Psoas muscle (tissue), 8 donors: ENCODE data around the gene NR2C2AP. TPM values are rescaled to one million over a fixed set of nuclear protein-coding genes. Genes with fewer than 3 reads are reported as not detected.

ENCODE experiments used
- ATAC-seq, 4 donors: fragments of 200-7000 bp; cut with Tn5 transposase; one replicate each; pipeline ENCODE4 v1.9.1; 2020; ENCODE audit warnings: moderate library complexity in 3 of 4, mild to moderate bottlenecking in 2 of 4
- DNase-seq, 2 donors: peaks; one replicate each; pipeline ENCODE4 v3.0.0-alpha.2; 2020
- H3K27ac ChIP-seq: fragments of 200-600 bp; one replicate; pipeline ENCODE4 v1.8.0; 2022
- H3K27me3 ChIP-seq, 3 donors: fragments of 200-600 bp in 1 of 3; one replicate each; pipeline versions ENCODE4 v1.6.1 to v1.8.0; 2013 to 2022; ENCODE audit warnings: low read length in 2 of 3, mild to moderate bottlenecking in 2 of 3, moderate library complexity in 1 of 3; ENCODE audit not compliant: insufficient read depth in 3 of 3
- H3K36me3 ChIP-seq, 2 donors: fragments of 200-600 bp in 1 of 2; one replicate each; pipeline versions ENCODE4 v1.6.1 to v1.8.0; 2013 to 2022; ENCODE audit warnings: low read depth in 1 of 2, mild to moderate bottlenecking in 1 of 2, moderate library complexity in 1 of 2; ENCODE audit not compliant: insufficient read depth in 1 of 2
- H3K4me1 ChIP-seq: fragments of 200-600 bp; one replicate; pipeline ENCODE4 v1.8.0; 2022
- H3K4me3 ChIP-seq: fragments of 200-600 bp; one replicate; pipeline ENCODE4 v1.8.0; 2022; ENCODE audit warnings: mild to moderate bottlenecking
- H3K9me3 ChIP-seq: fragments of 200-600 bp; one replicate; pipeline ENCODE4 v1.8.0; 2022
- WGBS, 3 donors: extraction: QIAGEN DNeasy Blood & Tissue Kit; methylation state at CpG; one replicate each; pipeline versions ENCODE4 v1.1.6 to v1.1.7; 2013; 5-methylcytosine and 5-hydroxymethylcytosine counted together
- intact Hi-C, 2 donors: fragments of 100-400 bp; cut with DNase I; formaldehyde crosslinking; loops; one replicate each; pipeline versions ENCODE4 v1.11.0 to v1.14.2; 2022
- polyA plus RNA-seq, 3 donors: library from polyadenylated mRNA; stranded (reverse); fragments of 200-250 nt; gene quantifications; one replicate each; pipeline ENCODE4 v1.2.3, GENCODE V29; 2013
- total RNA-seq, 4 donors: library from RNA; stranded (reverse); fragmentation: NEBNext Ultra II Directional in 2 of 4; extraction: Animal tissue kit (Norgen Biotek cat#: 25700) in 2 of 4; gene quantifications; one replicate each; pipeline versions ENCODE4 v1.2.1 to v1.2.4, GENCODE V29; 2021 to 2023
- TF ChIP-seq, protein P1 (sequence below): fragments of 200-600 bp; IDR thresholded peaks from one replicate; pipeline ENCODE4 v1.8.0; 2022; ENCODE audit warnings: antibody characterized with exemption
- donor health status: healthy with polysubstance abuse.
- donor health status: DM: no; HTN: no; CAD: no; lungs with moderate emphysema.
- donor health status: Bipolar disorder and iron deficiency.
- donor health status: healthy.
- donor health status: DM: yes; HTN: yes; CAD: no.
- donor health status: DM: no; HTN: no; CAD: no.
- donor health status: DM: no; HTN: no; CAD: no.
- donor health status: DM: yes; HTN: yes; CAD: no.

NR2C2AP gene
- total and polyA plus RNA-seq, 7 donors = 7.5 to 44.4 (median 15.8) TPM

DNA sequence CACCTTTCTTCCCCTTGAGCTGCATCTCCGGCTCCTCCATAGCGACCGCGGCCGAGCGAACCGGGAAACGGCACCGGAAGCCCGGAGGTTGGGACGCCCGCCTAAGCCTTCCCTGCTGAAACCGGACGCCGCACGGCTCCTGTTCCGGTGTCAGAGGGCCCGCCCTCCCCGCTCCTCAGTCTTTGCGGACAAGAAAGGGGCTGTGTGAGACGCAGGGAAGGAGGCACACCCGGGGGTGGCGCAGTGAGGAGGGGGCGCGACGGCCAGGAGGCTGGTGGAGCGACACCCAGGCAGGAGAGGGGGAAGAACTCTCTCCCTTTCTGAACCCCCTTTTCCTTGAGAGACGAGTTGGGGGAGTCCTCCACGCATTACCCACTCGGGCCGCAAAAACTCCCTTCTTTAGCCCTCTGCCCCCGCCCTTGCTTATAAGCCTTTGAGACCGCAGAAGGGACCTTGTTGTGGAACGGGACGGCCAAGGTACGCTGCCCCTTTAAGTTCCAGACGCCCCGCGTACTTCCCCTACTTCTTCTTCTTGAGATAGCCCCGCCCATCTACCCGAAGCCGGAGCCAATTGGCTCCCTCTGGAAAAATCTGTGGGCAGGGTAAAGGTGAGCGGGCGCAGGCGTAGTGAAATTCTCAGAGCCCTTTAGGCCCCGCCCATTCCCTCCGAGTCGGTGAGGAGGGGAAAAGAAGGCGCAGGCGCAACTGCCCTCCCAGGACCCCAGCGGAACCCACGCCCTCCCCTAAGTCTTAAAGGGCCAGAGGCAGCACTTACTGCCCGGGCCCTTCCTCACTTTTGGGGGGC lies 10.9 kb downstream of the NR2C2AP start, which contains the start of the genes BORCS8 and RFXANK:
Gene BORCS8, minus strand, starts transcription at position 75 of the 805 bp plus-strand sequence. Its CDS starts 35 bp downstream, at position 40.
Gene RFXANK, plus strand, starts transcription at position 181 of the 805 bp plus-strand sequence. CDS start 1,689 bp downstream, outside the sequence.
- Histone ChIP-seq H3K9me3 (no peaks in the 10 kb centered on the region), H3K4me3 (peak within 1 kb of the TSS; percentile 84), H3K27me3 (no peaks in the 10 kb centered on the region), H3K4me1 (peaks cover 36% of the 10 kb centered on the region), H3K36me3 (peaks cover 0 to 26% of the 10 kb centered on the region in 2 donors), H3K27ac (peak within 1 kb of the TSS; percentile 98)
- TF ChIP-seq, protein P1, sequence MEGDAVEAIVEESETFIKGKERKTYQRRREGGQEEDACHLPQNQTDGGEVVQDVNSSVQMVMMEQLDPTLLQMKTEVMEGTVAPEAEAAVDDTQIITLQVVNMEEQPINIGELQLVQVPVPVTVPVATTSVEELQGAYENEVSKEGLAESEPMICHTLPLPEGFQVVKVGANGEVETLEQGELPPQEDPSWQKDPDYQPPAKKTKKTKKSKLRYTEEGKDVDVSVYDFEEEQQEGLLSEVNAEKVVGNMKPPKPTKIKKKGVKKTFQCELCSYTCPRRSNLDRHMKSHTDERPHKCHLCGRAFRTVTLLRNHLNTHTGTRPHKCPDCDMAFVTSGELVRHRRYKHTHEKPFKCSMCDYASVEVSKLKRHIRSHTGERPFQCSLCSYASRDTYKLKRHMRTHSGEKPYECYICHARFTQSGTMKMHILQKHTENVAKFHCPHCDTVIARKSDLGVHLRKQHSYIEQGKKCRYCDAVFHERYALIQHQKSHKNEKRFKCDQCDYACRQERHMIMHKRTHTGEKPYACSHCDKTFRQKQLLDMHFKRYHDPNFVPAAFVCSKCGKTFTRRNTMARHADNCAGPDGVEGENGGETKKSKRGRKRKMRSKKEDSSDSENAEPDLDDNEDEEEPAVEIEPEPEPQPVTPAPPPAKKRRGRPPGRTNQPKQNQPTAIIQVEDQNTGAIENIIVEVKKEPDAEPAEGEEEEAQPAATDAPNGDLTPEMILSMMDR = no peak
- WGBS, 3 donors = 0 to 1% (median 0%) methylated on average over 40 to 53 of the region's 53 CpGs
- DNase-seq = peak; percentile 99
- peak; percentile 93 to 96 (median 96) for ATAC-seq
- intact Hi-C loops = loop anchor here (2.0 to 5.0 kb wide), 2 partner anchors 129 to 130 kb away; partner anchors contain the start of genes MAU2 (in 2 of the 2) and SUGP1 (in 2 of the 2)

- Histone ChIP-seq H3K9me3 (no peaks in the 10 kb centered on the region), H3K27me3 (no peaks in the 10 kb centered on the region), H3K36me3 (peaks cover 0 to 23% of the 10 kb centered on the region in 2 donors), H3K4me3 (peak overlapping the region; percentile 84), H3K27ac (peak overlapping the region; percentile 98), H3K4me1 (peaks cover 36% of the 10 kb centered on the region)
- DNase-seq = no peak
- intact Hi-C loops = loop anchor here (2.0 to 5.0 kb wide), 2 partner anchors 129 to 131 kb away; partner anchors contain the start of genes MAU2 (in 2 of the 2) and SUGP1 (in 2 of the 2)
- TF ChIP-seq, protein P1 = no peak
- ATAC-seq = no peak
- 0% methylated on average over 17 of the region's 17 CpGs for WGBS, 3 donors
Observed at GRCh38 chr19:19191768-19192077, 11.5 kb downstream of the NR2C2AP start.

DNA sequence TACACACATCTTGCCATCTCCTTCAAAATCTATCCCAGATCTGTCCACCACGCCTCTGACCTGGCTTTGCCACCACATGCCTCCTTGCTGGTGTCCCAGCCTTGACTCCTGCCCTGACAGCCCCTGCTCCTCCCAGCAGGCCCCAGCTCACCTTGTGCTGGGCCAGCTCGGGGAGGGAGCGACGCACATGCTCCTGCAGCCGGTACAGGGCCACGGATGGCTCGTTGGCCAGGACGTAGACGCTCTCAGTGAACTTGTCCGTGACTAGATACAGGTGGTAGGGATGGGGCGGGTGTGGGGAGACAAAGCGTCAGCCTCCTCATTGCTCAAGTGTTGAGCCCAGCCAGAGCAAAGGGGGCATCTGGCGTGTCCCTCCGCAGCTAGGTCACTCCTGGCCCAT lies 16.5 kb downstream of the NR2C2AP start:
- DNase-seq (no peak), ATAC-seq (no peak)
- 93 to 97% (median 94%) methylated on average over 14 of the region's 14 CpGs for WGBS, 3 donors
- H3K4me3 ChIP-seq = no peak overlapping the region
- H3K9me3 ChIP-seq = no peaks in the 10 kb centered on the region
- H3K36me3 ChIP-seq = peaks cover 2 to 31% of the 10 kb centered on the region in 2 donors
- intact Hi-C loops = no loop called here
- TF ChIP-seq, protein P1 = no peak
- no peak overlapping the region for H3K27ac ChIP-seq
- H3K27me3 ChIP-seq = no peaks in the 10 kb centered on the region
- H3K4me1 ChIP-seq = peaks cover 23% of the 10 kb centered on the region

GRCh38 chr19:19185853-19186740 lies 17.1 kb downstream of the NR2C2AP start:
- Histone ChIP-seq H3K27me3 (no peaks in the 10 kb centered on the region), H3K4me3 (no peak overlapping the region), H3K27ac (no peak overlapping the region), H3K9me3 (no peaks in the 10 kb centered on the region), H3K36me3 (peaks cover 2 to 37% of the 10 kb centered on the region in 2 donors), H3K4me1 (peaks cover 20% of the 10 kb centered on the region)
- ATAC-seq (peak in 3 of 4 donors; percentile 62 to 78 (median 67)), DNase-seq (no peak)
- intact Hi-C loops = no loop called here
- TF ChIP-seq, protein P1 = peak; percentile 42
- WGBS, 3 donors = 61 to 65% (median 62%) methylated on average over 9 of the region's 9 CpGs
